NCI-H1417 treated with DMSO at 0.1 percent for 48 hours (cell line): ENCODE data around the gene LRRC45.

ENCODE experiments used
- DNase-seq: peaks from one replicate; lab custom pipeline; 2025; lab: John Stamatoyannopoulos, UW

The LRRC45 gene

GRCh38 chr17:82065193-82065637, 42.1 kb downstream of the LRRC45 start:
- no peak for DNase-seq

GRCh38 chr17:82065638-82066303, 42.7 kb downstream of the LRRC45 start, which contains the start of gene DUS1L:
Gene DUS1L (minus strand): TSS chr17:82065804. CDS start chr17:82065059, 745 bp downstream.
- no peak for DNase-seq

- no peak for DNase-seq
Observed at GRCh38 chr17:82070611-82071010, 47.5 kb downstream of the LRRC45 start.

GRCh38 chr17:82072827-82073226, 49.7 kb downstream of the LRRC45 start:
- DNase-seq = no peak

- no peak for DNase-seq
Observed at GRCh38 chr17:82073446-82073845, 50.3 kb downstream of the LRRC45 start.

- no peak for DNase-seq
Observed at GRCh38 chr17:82076018-82076784, 53.1 kb downstream of the LRRC45 start.

GRCh38 chr17:82076785-82077591, 53.9 kb downstream of the LRRC45 start:
- no peak for DNase-seq

GRCh38 chr17:82077617-82078358, 54.7 kb downstream of the LRRC45 start:
- DNase-seq = no peak

- no peak for DNase-seq
Observed at GRCh38 chr17:82078433-82078832, 55.3 kb downstream of the LRRC45 start.

- DNase-seq = no peak
Observed at GRCh38 chr17:82079001-82079677, 56.0 kb downstream of the LRRC45 start.

GRCh38 chr17:82080048-82080788, 57.1 kb downstream of the LRRC45 start:
- no peak for DNase-seq
